IPS-20b (cell line): ENCODE results near the gene TBC1D9.

Experiments used
- H3K27ac ChIP-seq: one replicate; pipeline ENCODE4 v1.5.1; 2013; ENCODE audit warnings: low read length
- H3K27me3 ChIP-seq: 2 replicates; pipeline ENCODE4 v1.6.1; 2013; ENCODE audit warnings: mild to moderate bottlenecking, low read length, inconsistent platforms; ENCODE audit not compliant: insufficient read depth
- H3K36me3 ChIP-seq: 2 replicates; pipeline ENCODE4 v1.6.1; 2013; ENCODE audit warnings: low read depth, mild to moderate bottlenecking, inconsistent platforms, low read length, moderate library complexity; ENCODE audit not compliant: insufficient read depth
- H3K4me1 ChIP-seq: 2 replicates; pipeline ENCODE4 v1.6.1; 2013; ENCODE audit warnings: mild to moderate bottlenecking, control low read depth, inconsistent platforms, low read length, moderate library complexity; ENCODE audit not compliant: insufficient read depth
- H3K4me3 ChIP-seq: 2 replicates; pipeline ENCODE4 v1.5.1; 2013; ENCODE audit warnings: mild to moderate bottlenecking, low read length, inconsistent platforms
- H3K9ac ChIP-seq: 2 replicates; pipeline ENCODE4 v1.6.1; 2013; ENCODE audit warnings: low read depth, mild to moderate bottlenecking, inconsistent platforms, low read length, moderate library complexity
- H3K9me3 ChIP-seq: 2 replicates; pipeline ENCODE4 v1.6.1; 2013; ENCODE audit warnings: mild to moderate bottlenecking, low read depth, low read length, inconsistent platforms; ENCODE audit not compliant: insufficient read depth

Gene TBC1D9

DNA sequence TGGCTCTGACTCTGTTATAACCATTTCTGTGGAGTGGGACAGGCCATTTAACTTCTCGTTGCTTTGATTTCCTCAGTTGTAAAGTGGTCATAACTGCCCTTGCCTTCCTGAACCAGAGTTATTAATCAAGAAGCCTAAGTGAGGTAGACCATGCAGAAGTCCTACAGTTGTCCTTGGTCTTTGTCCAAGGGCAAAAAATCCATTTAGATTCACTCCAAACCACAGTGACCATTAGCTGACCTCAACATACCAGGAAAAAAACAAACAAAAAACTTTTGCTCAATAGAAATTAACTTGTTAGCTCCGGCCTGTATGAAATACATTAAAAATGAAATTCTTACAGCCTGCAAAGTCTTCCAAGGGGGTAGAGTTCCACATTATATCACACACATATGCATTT, 52.7 kb downstream of the TBC1D9 start:
- H3K9me3 ChIP-seq = no peaks in the 10 kb centered on the region
- H3K4me3 ChIP-seq = no peak overlapping the region
- no peaks in the 10 kb centered on the region for H3K36me3 ChIP-seq
- no peak overlapping the region for H3K9ac ChIP-seq
- no peak overlapping the region for H3K27ac ChIP-seq
- H3K27me3 ChIP-seq = no peaks in the 10 kb centered on the region
- no peaks in the 10 kb centered on the region for H3K4me1 ChIP-seq

DNA sequence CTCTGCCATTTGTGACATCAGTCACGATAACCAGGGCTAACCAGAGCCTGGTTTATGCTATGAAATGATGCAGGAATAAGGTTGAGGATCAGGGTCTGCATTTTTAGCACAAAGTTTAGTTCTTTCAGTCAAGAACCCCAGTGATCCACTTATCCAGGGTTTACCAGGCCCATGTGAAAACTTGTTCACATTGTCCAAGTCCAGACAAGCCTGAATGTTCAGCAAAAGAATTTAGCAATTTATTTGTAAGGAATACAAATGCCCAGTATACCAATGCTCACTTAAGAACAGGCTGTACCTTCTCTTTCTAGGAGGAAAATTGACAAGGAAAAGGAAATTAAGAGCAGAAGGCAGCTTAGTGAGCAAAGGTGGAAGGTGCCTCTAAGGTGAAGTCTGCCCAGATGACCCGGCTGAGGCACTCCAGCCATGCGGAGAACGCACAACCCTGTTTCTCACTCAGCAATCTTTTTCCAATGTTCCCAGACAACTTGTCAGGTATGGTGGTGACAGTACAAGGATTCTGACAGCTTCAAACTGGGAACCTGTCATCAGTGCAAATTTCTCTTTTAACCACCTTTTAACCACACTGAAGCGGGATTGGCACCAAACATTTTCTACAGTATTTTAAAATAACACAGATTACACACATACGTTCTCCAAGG, 54.0 kb downstream of the TBC1D9 start:
- Histone ChIP-seq H3K9me3 (no peaks in the 10 kb centered on the region), H3K4me1 (no peaks in the 10 kb centered on the region), H3K27me3 (no peaks in the 10 kb centered on the region), H3K36me3 (no peaks in the 10 kb centered on the region), H3K9ac (no peak overlapping the region), H3K4me3 (no peak overlapping the region), H3K27ac (no peak overlapping the region)

DNA sequence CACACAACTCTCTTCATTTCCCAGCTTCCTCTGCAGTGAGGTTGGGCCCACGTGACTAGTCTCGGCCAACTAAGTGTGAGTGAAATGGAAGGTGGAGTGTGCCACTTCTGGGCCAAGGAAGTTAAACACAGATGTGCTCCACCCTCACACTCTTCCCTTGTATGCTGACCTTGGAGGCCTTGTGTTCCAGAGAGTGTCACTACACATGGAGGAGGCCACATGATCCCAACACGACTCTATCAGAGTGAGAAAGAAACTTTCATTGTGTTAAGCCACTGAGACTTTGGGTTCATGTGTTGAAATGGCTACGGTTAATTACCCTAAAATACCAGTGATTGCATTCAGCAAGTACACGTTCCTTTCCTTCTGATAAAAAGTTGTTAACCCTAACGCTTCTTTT, 55.1 kb downstream of the TBC1D9 start:
- H3K27me3 ChIP-seq = no peaks in the 10 kb centered on the region
- H3K27ac ChIP-seq = no peak overlapping the region
- H3K36me3 ChIP-seq = no peaks in the 10 kb centered on the region
- no peak overlapping the region for H3K9ac ChIP-seq
- H3K9me3 ChIP-seq = no peaks in the 10 kb centered on the region
- H3K4me1 ChIP-seq = no peaks in the 10 kb centered on the region
- H3K4me3 ChIP-seq = no peak overlapping the region

DNA sequence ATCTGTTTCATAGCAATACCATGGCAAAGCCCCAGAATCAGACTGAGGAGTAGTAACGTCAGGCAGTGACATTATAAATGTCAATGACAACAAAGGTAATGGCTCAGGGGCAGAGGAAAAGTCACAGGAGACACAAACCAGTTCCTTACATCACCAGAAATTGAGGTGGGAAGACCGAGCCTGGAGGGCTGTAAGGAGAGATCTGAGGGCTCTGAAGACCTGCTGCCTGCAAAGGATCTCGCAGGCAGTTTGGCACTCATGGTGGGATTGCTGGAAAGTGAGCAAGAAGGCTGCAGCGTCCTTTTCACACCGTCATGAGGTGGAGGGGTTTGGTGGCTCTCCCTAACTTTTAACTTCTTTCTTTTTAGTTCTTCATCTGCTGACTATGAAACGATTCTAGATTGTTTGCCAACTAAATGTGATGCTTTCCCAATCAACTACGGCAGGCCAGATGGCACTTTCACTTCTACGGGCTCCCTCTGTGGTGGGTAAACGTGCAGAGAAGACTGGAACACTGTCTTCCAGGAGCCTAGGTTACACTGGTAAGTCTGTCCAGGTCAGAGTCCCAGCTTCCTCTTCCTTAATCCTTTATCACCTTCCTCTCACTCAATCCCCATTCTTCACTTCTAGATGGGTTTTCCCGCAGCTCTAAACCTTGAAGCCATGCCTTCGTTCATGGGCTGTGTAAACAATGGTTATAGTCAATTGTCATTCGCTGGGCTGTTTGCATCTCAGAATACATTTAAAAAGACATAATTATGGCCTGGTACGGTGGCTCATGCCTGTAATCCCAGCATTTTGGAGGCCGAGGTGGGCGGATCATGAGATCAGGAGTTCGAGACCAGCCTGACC, 58.2 kb downstream of the TBC1D9 start:
- H3K4me1 ChIP-seq = no peaks in the 10 kb centered on the region
- H3K9me3 ChIP-seq = no peaks in the 10 kb centered on the region
- no peak overlapping the region for H3K9ac ChIP-seq
- H3K36me3 ChIP-seq = no peaks in the 10 kb centered on the region
- peaks cover 7% of the 10 kb centered on the region; the same call in 1 of the 2 replicates for H3K27me3 ChIP-seq
- H3K4me3 ChIP-seq = no peak overlapping the region
- no peak overlapping the region for H3K27ac ChIP-seq

DNA sequence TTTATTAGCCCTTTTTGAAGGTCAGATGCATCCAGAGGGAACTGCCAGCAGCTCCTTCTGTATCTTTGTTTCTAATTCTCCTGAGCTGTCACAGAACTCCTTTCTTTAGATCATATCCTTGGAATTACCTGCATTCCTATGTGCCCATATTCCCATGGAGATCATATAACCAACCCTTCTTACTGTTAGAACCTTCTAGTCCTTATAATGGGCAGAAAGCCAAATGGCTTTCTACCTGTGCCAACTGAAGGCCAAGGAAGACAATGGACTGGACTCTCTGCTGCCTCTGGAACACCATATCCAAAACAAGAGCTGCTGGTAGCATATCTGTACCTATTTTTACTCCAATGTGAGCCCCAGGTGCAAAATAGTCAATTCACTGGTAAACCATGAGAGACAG, 60.7 kb downstream of the TBC1D9 start:
- Histone ChIP-seq H3K4me1 (peaks cover 10% of the 10 kb centered on the region; the same call in 1 of the 2 replicates), H3K9ac (no peak overlapping the region), H3K27me3 (peaks cover 31% of the 10 kb centered on the region), H3K4me3 (no peak overlapping the region), H3K36me3 (no peaks in the 10 kb centered on the region), H3K27ac (no peak overlapping the region), H3K9me3 (no peaks in the 10 kb centered on the region)

DNA sequence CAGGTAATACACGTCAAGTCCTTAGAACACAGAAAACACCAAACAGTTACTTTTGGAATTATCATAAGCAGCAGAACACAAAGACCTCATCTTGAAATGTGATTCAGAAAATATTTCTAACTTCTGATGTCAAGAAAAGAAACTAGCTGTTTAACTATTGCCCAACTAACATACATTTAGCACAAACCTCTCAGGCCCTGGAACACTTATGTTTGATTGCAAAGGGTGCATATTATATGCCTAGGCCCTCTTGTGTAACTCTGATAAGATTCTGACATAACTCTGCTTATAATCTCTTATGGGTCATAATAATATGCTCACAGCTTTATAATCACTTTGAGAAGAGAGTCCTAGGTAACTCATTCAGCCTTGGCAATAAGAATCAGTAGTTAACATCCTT, 62.6 kb downstream of the TBC1D9 start:
- Histone ChIP-seq H3K9me3 (no peaks in the 10 kb centered on the region), H3K4me1 (peaks cover 13% of the 10 kb centered on the region; the same call in 1 of the 2 replicates), H3K27me3 (peaks cover 46% of the 10 kb centered on the region), H3K9ac (no peak overlapping the region), H3K27ac (no peak overlapping the region), H3K36me3 (no peaks in the 10 kb centered on the region), H3K4me3 (no peak overlapping the region)

DNA sequence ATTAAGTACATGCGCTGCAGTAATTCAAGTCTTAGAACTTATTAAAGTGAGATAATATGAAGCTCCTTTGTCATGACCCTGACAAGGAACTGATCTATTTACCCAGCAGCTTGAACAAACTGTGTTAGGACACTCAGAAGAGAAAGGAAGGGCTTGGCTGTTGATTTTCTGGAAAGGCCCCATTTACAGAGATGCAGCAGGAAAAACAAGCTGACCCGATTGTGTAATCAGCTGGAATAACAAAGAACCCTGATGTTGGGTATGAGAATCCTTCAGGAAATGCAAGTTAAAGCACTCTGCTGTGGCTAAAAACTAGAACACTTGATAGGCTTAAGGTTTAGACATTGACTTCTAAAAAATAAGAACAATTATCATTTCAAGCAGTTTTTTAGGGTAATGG, 64.8 kb downstream of the TBC1D9 start:
- H3K27me3 ChIP-seq = peaks cover 46% of the 10 kb centered on the region
- no peaks in the 10 kb centered on the region for H3K9me3 ChIP-seq
- H3K4me1 ChIP-seq = peaks cover 13% of the 10 kb centered on the region; the same call in 1 of the 2 replicates
- H3K36me3 ChIP-seq = no peaks in the 10 kb centered on the region
- no peak overlapping the region for H3K9ac ChIP-seq
- H3K27ac ChIP-seq = no peak overlapping the region
- no peak overlapping the region for H3K4me3 ChIP-seq

DNA sequence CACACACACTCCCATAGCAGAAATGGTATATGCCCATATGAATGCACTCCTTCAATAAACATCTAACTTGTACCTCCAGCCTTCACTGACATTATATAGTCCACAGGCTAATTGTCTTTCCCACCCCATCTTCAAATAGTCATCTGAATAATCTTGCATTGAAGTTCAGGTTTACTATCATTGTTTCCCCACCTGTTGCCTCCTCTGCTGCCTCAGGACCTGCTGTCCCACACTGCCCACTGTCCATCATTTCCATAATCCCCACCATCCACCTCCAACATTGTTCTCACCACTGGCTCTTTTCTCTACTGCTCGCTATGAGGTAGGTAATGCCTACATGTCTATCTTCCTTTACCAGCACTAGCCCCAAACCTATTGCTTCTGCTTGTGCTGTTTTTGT, 66.1 kb downstream of the TBC1D9 start:
- peaks cover 13% of the 10 kb centered on the region; the same call in 1 of the 2 replicates for H3K4me1 ChIP-seq
- no peak overlapping the region for H3K9ac ChIP-seq
- H3K36me3 ChIP-seq = no peaks in the 10 kb centered on the region
- H3K4me3 ChIP-seq = no peak overlapping the region
- H3K9me3 ChIP-seq = no peaks in the 10 kb centered on the region
- no peak overlapping the region for H3K27ac ChIP-seq
- peaks cover 46% of the 10 kb centered on the region for H3K27me3 ChIP-seq

DNA sequence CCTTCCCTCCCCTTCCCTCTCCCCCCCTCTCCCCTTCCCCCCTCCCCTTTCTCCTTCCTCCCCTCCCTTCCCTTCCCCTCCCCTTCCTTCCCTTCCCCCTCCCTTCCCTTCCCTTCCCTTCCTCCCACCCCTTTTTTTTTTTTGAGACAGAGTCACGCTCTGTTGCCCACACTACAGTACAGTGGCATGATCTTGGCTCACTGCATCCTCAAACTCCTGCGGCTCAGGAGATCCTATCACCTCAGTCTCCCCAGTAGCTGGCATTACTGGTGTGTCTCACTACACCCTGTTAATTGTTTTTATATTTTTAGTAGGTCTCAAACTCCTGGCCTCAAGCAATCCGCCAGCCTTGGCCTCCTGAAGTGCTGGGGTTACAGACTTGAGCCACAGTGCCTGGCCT, 66.6 kb downstream of the TBC1D9 start:
- peaks cover 13% of the 10 kb centered on the region; the same call in 1 of the 2 replicates for H3K4me1 ChIP-seq
- H3K9ac ChIP-seq = no peak overlapping the region
- H3K36me3 ChIP-seq = no peaks in the 10 kb centered on the region
- no peak overlapping the region for H3K4me3 ChIP-seq
- H3K27me3 ChIP-seq = peaks cover 46% of the 10 kb centered on the region
- no peak overlapping the region for H3K27ac ChIP-seq
- no peaks in the 10 kb centered on the region for H3K9me3 ChIP-seq

DNA sequence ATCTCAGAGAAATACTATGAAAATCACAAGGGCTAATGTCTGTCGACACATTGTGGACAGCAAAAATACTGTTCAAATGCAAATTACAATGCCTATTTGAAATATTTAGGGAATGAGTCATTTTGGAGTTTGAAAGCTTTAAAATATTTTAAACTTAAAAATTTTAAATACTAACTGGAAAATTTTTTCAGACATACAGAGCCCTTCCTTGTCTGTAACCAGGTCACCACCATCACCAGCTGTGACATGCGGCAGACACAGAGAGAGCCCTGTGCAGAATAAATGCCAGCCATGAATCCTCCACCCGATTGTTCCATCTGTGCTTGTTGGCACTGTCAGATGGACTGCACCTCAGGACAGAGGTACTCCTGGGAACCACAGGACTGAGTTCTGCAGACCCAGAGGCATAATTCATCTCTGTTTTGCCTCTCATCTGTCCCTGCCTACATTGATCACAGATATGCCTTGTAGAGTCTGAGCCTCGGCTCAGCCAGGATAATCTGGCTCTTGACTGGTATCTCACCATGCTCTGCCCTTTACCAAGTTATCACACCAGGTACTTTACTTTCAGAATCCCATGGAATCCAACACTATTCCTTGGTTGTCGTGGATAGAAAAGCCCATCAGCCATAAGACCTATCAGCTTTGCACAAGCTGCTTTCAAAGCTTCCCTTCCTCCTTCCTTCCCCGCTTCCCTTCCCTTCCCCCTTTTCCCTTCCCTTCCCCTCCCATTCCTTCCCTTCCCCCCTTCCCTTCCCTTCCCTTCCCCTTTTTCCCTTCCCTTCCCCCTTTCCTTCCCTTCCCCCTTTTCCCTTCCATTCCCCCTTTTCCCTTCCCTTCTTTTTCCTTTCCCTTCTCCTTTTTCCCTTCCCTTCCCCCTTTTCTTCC, 67.2 kb downstream of the TBC1D9 start:
- no peak overlapping the region for H3K9ac ChIP-seq
- peaks cover 46% of the 10 kb centered on the region for H3K27me3 ChIP-seq
- H3K4me1 ChIP-seq = peaks cover 13% of the 10 kb centered on the region; the same call in 1 of the 2 replicates
- no peak overlapping the region for H3K4me3 ChIP-seq
- no peak overlapping the region for H3K27ac ChIP-seq
- no peaks in the 10 kb centered on the region for H3K36me3 ChIP-seq
- H3K9me3 ChIP-seq = no peaks in the 10 kb centered on the region

DNA sequence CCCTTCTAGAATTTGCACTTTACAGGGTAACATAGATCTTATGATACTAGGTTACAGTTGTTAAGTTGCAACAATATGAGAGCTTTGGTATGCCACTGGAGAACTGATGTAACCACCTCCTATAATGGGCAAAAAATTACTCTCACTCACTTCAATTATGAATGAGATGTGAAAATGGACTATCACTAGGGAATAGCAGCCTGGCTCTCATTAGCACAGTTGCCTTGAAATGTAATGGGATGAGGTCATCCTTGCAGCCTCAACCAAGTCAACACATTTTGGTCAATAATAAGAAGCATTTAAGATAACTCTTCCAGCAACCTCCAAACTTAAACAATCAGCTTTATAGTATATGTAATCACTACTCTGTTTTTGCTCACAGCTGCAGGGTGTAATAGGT, 69.4 kb downstream of the TBC1D9 start:
- Histone ChIP-seq H3K4me1 (peaks cover 13% of the 10 kb centered on the region; the same call in 1 of the 2 replicates), H3K27ac (no peak overlapping the region), H3K36me3 (no peaks in the 10 kb centered on the region), H3K9ac (no peak overlapping the region), H3K4me3 (no peak overlapping the region), H3K27me3 (peaks cover 27% of the 10 kb centered on the region), H3K9me3 (no peaks in the 10 kb centered on the region)
